GM19468 (cell line): ENCODE measurements around the gene APOA4.
A peak's percentile ranks its signal among the peaks of the same experiment; 100 is the strongest.

Experiments
- ATAC-seq: cut with Tn5 transposase; IDR thresholded peaks from one replicate; pipeline ENCODE4 v1.9.1; 2021; ENCODE audit warnings: mild to moderate bottlenecking, moderate library complexity, moderate number of reproducible peaks; ENCODE audit not compliant: unreplicated experiment; ENCODE audit errors: extremely low read depth

The APOA4 gene

GRCh38 chr11:116787436-116787785, 35.7 kb downstream of the APOA4 start:
- ATAC-seq: no peak

GRCh38 chr11:116786966-116787365, 36.1 kb downstream of the APOA4 start:
- no peak for ATAC-seq

- no peak for ATAC-seq
These were observed 36.8 kb downstream of the APOA4 start for GRCh38 chr11:116786326-116786725.

- ATAC-seq: no peak
These were observed 40.4 kb downstream of the APOA4 start for GRCh38 chr11:116782728-116783127.

- no peak for ATAC-seq
These were observed 44.5 kb downstream of the APOA4 start for GRCh38 chr11:116778556-116778955.

- no peak for ATAC-seq
These were observed 46.0 kb downstream of the APOA4 start for GRCh38 chr11:116777056-116777455.

- no peak for ATAC-seq
These were observed 46.6 kb downstream of the APOA4 start for GRCh38 chr11:116776522-116776984.

- ATAC-seq: no peak
These were observed 47.1 kb downstream of the APOA4 start for GRCh38 chr11:116775975-116776374.

- ATAC-seq: no peak
These were observed 48.4 kb downstream of the APOA4 start for GRCh38 chr11:116774661-116775060.

- ATAC-seq: no peak
These were observed 49.7 kb downstream of the APOA4 start for GRCh38 chr11:116773203-116774097.

GRCh38 chr11:116772443-116773202, 50.5 kb downstream of the APOA4 start, which contains the start of gene BUD13:
Gene BUD13, minus strand, starts transcription at chr11:116772987. Its CDS starts 23 bp downstream, at chr11:116772964.
- peak; percentile 56 for ATAC-seq

GRCh38 chr11:116771935-116772334, 51.2 kb downstream of the APOA4 start:
- no peak for ATAC-seq
